G401.6 (cell line): ENCODE measurements around the gene SIL1.
"Not testable (repeated sequence)": the region's sequence is repeated elsewhere in the genome, so short reads cannot be mapped to it uniquely, and the experiment has no call there.

Experiments used
- FAIRE-seq: peaks from 2 replicates; lab custom pipeline; 2012; peaks lifted over from hg19 to GRCh38; lab: Jason Lieb, UNC

SIL1 gene

GRCh38 chr5:139104577-139105276 lies 93.4 kb downstream of the SIL1 start:
- FAIRE-seq, result no peak

DNA sequence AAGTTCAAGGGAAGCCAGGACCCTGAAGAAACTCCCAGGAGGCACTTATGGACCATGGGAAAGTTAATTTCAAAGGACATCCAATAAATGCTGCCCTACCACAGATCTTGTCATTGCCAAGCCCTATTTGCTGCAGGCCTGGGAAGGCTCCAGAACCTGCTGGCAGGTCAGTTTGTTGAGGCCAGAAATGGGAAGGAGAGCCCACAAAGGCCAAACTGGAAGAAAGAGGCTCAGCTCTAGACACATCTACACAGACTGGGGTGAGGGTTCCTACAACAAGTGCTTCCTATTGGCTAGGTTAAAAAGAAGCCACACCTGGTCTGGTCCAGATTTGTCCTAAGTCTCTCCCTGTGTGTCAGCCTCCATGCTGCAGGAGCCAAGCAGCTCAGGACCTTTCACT lies 94.4 kb downstream of the SIL1 start:
- no peak for FAIRE-seq

- FAIRE-seq, result no peak
Observed at GRCh38 chr5:139100825-139101224, 97.3 kb downstream of the SIL1 start.

GRCh38 chr5:139094154-139095131 lies 103.7 kb downstream of the SIL1 start:
- no peak for FAIRE-seq

DNA sequence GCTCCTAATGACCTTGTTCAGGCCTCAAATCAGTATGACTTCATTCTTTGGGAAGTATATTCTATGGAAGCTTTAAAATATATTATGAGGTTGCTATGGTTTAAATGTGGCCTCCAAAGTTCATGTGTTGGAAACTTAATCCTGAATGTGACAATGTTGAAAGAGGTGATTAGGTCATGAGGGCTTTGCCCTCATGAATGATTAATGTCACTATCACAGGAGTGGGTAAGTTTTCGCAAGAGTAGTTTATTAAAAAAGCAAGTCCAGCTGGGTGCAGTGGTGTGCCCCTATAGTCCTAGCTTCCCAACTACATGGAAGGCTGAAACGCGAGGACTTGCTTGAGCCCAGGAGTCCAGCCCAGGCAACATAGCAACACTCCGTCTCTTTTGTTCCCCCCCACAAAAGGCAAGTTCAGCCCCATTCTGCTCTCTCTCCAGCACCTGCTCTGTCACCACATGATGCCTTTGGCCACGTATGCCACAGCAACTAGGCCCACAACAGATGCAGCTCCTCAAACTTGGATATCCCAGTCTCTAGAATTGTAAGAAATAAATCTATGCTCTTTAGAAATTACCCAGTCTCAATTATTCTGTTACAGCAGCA lies 105.3 kb downstream of the SIL1 start:
- no peak for FAIRE-seq

DNA sequence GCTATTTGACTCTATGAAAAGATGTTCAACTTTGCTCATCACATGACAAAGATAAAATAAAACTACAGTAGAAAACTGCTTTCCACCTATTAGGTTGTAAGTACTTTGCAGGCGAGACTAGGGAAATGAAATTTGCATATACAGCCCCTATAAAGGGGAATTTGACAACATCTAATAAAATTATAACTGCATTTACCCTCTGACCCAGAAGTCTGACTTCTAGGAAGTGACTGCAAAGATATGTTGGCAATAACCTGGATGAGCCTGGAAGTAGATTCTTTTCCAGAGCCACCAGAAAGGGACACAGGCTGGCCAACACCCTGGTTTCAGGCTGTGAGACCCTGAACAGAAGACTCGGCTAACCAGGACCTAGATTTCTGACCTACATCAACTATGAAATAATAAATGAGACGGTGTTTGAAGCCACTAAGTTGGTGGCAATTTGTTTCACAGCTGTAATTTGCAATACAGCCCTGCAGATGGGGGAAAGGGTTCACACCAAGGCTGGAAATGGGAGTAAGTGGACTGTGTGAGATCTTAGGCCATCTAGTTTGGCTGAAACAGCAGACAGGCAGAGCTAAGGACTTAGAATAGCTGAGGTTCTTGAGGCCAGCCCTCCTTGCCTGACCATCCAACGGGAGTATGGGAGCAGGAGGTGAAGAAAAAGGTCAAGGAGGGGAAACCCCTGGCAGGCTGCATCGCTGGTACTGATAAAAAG lies 106.6 kb downstream of the SIL1 start:
- no peak for FAIRE-seq

DNA sequence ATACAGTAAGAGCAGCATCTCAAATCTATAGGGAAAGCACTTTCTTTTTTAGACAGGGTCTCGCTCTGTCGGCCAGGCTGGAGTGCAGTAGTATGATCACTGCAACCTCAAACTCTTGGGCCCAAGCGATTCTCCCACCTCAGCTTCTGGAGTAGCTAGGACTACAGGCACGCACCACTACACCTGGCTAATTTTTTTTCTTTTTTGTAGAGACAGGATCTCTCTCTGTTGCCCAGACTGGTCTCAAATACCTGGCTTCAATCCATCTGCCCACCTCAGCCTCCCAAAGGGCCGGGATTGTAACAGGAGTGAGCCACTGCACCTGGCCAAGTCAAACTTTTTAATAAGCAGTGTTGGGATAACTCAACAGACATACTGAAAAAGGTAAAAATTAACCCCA lies 107.6 kb downstream of the SIL1 start:
- FAIRE-seq, result no peak

DNA sequence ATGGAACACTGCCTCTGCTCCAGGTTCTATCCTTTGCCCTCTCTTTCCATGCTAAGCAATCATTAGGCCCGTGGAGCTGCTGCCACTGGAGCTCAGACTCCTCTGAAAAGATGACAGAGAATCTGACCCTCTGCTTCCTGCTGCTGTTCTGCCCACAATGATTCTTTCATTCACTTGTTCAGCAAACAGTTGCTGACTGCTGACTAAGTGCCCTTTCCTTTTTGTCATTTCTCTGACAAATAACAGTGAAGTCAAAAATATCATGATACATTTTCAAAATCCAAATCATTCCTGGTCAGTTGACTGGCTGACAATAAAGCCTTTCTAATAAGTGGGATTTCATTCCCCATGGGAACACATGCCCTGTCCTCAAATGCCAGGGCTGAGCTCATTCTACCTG lies 110.1 kb downstream of the SIL1 start:
- no peak for FAIRE-seq

DNA sequence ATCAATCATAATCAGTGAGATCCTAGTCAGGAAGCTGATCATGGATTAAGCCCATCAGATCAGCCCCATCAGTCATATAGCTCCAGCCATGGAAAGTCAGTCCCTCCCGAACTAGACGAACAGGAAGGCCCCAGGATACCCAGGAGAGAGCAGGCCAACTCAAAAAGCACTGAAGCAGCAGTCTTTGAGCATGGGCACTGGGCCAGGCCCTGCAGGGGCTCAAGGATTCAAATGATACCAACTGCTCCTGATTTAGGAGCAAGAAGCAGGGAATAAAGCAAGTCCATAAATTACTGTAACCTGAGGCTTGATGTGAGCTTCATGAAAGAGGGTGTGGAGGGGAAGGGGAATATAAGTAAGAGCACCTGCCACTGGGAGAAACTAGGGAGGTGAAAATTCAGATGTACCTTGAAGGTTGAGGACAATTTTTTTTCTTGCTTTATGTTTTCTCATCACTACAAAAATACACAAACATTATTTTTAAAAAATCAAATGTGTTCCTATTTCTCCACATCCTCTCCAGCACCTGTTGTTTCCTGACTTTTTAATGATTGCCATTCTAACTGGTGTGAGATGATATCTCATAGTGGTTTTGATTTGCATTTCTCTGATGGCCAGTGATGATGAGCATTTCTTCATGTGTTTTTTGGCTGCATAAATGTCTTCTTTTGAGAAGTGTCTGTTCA lies 115.2 kb downstream of the SIL1 start:
- FAIRE-seq, result no peak

GRCh38 chr5:139079991-139080610 lies 118.1 kb downstream of the SIL1 start:
- no peak for FAIRE-seq

DNA sequence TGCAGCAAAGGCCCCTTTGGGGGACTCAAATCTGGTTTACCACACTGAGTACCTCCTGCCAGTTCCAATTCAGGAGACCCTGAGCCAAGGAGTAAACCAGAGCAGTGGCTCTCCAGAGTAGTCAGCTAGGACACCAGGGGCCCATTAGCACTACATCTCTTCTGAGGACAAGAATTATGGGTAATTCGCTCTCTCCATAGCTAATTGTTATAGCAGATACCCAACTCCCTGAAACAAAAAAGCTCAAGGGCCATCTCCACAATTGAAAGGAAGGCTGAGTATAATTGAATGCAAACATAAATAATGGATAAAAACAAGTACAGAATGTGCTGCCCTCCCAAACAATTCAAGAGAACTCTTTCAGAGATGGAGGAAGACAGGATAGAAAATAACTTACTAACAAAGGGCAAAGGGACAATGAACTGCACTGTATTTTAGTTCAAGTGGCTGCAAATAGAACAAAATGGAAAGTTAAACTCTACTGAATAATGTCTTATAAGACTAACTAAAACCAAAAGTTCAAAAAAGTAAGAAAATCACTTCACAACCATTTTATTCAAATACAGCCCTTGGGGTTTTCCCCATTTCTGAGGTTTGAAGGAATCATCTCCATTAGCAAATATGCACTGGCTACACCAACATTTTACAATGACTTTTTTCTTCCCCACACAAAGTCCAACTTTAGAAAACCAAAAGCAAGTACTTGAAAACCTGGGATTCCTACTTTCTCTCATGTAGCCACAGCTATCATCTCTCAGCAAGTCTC lies 118.8 kb downstream of the SIL1 start:
- FAIRE-seq, result no peak

DNA sequence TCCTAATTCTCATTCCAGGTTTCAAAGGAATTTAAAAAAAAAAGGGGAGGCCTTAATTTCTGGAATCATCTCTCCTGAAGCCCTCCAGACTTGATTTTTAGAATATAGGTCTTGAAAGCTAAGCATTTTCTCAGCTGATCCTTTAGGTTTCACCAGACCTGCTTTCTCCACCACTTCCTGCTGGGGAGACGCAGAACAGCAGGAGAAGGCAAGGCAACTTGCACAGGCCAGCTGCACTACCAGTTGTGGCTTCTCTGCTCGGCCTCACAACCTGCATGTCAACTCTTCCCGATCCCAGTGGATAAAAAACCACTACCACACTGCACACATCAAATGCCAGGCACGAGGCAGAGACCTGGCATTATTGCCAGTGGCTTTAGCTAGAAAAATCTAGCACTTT lies 119.8 kb downstream of the SIL1 start:
- no peak for FAIRE-seq

DNA sequence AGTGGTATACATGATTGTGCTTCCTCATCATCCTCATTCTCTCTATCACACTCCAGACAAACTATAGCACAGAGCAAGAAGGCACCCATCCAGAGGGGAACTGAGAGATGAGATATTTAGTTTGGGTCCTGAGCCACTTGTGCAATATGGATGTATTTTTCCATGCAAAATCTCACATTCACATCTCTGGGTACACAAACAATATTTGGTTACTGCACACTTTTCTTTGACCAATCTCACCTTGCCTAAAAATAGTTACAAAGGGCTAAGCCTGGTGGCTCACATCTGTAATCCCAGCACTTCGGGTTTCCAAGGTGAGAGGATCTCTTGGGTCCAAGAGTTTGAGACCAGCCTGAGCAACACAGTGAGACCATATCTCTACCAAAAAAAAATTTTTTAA lies 120.3 kb downstream of the SIL1 start:
- FAIRE-seq, result no peak

DNA sequence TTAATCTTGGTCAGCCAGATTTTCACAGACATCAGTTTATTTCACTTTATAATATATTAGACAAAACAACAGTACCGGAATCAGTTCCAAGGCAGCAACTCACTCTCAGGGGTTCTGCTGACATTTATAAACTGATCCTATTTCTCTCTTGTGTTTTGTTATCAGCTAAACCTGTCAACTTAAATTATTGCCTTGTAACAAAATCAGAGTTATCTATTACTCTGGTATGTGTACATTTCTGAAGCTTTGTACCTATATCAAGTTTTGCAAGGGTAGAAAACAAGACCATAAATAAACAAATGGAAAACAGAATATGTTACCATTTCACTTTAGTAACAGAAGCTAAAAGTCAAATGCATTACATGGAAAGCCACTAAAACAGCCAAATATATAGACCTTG lies 122.1 kb downstream of the SIL1 start:
- FAIRE-seq, result no peak

DNA sequence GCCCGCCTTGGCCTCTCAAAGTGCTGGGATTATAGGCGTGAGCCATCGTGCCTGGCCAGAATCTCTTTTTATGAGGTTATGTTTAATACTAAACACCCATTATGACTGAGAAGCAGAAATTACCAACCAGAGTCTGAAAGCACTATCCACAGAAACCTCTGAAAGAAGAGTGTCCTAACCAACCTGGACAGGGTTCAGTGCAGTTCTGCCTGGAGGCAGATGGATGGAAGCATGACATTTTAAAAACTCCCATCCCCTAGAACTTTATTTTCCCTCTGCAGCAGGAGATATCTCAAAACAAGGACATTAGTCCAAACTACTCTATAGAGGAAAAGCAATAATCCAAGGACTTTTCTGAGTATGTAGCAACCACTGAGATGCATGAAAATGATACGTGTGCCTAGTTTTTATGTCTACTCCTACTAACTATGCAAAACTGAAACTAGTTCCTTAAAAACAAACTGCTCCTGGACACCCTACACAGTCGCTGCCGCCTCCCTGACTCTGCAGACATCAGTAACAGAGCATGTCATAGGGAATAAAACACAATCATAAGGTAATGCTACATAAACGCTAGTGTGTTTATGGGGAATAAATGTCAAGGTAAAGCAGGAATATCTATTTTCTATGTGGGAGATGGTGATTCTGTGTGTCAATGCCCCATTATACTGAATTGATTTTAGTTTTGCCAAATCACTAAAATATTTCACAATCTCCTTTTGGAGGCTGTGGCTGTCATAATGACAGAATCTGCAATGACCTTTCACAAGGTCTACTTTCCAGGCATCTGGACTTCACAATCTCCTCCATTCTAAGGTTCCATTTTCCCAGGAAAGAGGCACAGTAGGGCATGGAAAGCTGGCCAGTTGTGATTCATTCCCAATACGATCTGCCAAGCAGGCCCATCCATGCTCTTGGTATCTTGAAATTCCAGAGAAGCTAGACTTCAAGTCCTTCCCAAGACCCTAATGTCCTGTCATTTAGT lies 122.8 kb downstream of the SIL1 start:
- FAIRE-seq, result no peak

DNA sequence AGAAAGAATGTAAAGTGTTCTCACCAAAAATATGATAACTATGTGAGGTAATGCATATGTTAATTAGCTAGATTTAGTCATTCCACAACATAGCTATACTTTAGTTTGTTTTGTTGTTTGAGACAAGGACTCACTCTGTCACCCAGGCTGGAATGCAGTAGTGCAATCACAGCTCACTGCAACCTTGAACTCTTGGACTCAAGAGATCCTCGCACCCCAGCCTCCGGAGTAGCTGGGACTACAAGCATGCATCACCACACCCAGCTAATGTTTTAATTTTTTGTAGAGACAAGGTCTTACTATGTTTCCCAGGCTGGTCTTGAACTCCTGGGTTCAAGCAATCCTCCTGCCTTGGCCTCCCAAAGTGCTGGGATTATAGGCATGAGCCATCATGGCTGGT lies 124.2 kb downstream of the SIL1 start:
- FAIRE-seq, result not testable (repeated sequence)

DNA sequence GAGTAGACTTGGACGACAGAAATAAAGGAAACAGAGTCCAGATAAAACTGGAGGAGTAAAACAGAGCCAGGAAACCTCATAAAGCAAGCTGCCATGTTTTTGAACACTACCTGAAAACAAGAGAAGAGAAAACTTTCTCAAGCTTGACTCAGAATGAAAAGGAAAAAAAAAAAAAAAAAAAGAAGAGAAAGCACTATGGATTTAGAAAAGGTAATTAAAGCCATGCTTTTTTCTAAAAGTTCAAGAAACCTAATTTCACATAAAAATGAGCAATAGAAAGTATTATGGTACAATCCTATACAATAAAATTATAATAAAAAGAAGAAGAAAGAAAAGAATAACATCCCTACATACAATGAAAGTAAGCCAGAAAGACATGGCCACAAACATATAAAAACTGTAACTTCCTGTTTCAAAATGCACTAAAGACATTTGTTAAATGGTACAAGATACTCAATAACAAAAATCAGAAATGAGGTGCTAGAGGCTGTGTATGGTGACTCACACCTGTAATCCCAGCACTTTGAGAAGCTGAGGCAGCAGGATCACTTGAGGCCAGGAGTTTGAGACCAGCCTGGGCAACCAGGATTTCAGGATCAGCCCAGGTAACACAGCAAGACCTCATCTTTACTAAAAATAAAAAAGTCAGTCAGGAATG lies 129.5 kb downstream of the SIL1 start:
- no peak for FAIRE-seq

GRCh38 chr5:139068060-139068459 lies 130.1 kb downstream of the SIL1 start:
- no peak for FAIRE-seq

- no peak for FAIRE-seq
Observed at GRCh38 chr5:139065306-139065705, 132.9 kb downstream of the SIL1 start.
